Endometrial microvascular endothelial cells (primary cell): ENCODE measurements around the gene GPC5. TPM values are rescaled to one million over a fixed set of nuclear protein-coding genes. Genes with fewer than 3 reads are reported as not detected.
"Not testable (repeated sequence)": the region's sequence is repeated elsewhere in the genome, so short reads cannot be mapped to it uniquely, and the experiment has no call there.

Experiments
- in situ Hi-C: cut with HindIII; loops from 2 replicates; pipeline ENCODE4 v1.10.0; 2017; ENCODE audit warnings: low sequenced_read_pairs, low pct_unique_long_range_greater_than_20kb; ENCODE audit errors: inconsistent ontology term
- total RNA-seq: library from RNA; depleted of rRNA; stranded (reverse); fragments of >200 nt; gene quantifications from one replicate; pipeline ENCODE4 v1.2.3, GENCODE V29; 2015; ENCODE audit errors: inconsistent ontology term

GPC5 gene
- total RNA-seq, 1 donor from 2014 or later = 0.46 TPM

- in situ Hi-C loops = no loop called here
These were observed 28.5 kb downstream of the GPC5 start for GRCh38 chr13:91426913-91427312.

- in situ Hi-C loops = not testable (repeated sequence)
These were observed 40.3 kb downstream of the GPC5 start for GRCh38 chr13:91438674-91439073.

GRCh38 chr13:91450913-91451312 lies 52.5 kb downstream of the GPC5 start:
- in situ Hi-C loops = no loop called here

GRCh38 chr13:91454666-91455065 lies 56.2 kb downstream of the GPC5 start:
- in situ Hi-C loops = no loop called here

GRCh38 chr13:91456837-91457236 lies 58.4 kb downstream of the GPC5 start:
- in situ Hi-C loops = no loop called here

GRCh38 chr13:91459485-91459884 lies 61.1 kb downstream of the GPC5 start:
- in situ Hi-C loops = no loop called here

- in situ Hi-C loops = no loop called here
These were observed 65.9 kb downstream of the GPC5 start for GRCh38 chr13:91464336-91464735.

GRCh38 chr13:91467236-91467635 lies 68.8 kb downstream of the GPC5 start:
- in situ Hi-C loops = no loop called here

- in situ Hi-C loops = no loop called here
These were observed 69.9 kb downstream of the GPC5 start for GRCh38 chr13:91468301-91468700.

- in situ Hi-C loops = no loop called here
These were observed 71.7 kb downstream of the GPC5 start for GRCh38 chr13:91470084-91470621.

- in situ Hi-C loops = no loop called here
These were observed 72.3 kb downstream of the GPC5 start for GRCh38 chr13:91470681-91471080.

GRCh38 chr13:91482427-91482826 lies 84.0 kb downstream of the GPC5 start:
- in situ Hi-C loops = no loop called here

GRCh38 chr13:91491980-91492379 lies 93.6 kb downstream of the GPC5 start:
- in situ Hi-C loops = no loop called here

GRCh38 chr13:91493442-91493841 lies 95.0 kb downstream of the GPC5 start:
- in situ Hi-C loops = no loop called here

GRCh38 chr13:91498298-91498697 lies 99.9 kb downstream of the GPC5 start:
- in situ Hi-C loops = no loop called here

GRCh38 chr13:91504216-91504615 lies 105.8 kb downstream of the GPC5 start:
- in situ Hi-C loops = no loop called here

GRCh38 chr13:91506759-91507158 lies 108.3 kb downstream of the GPC5 start:
- in situ Hi-C loops = no loop called here

GRCh38 chr13:91510058-91510457 lies 111.6 kb downstream of the GPC5 start:
- in situ Hi-C loops = no loop called here

- in situ Hi-C loops = no loop called here
These were observed 115.4 kb downstream of the GPC5 start for GRCh38 chr13:91513790-91514189.

- in situ Hi-C loops = no loop called here
These were observed 118.4 kb downstream of the GPC5 start for GRCh38 chr13:91516799-91517198.

- in situ Hi-C loops = no loop called here
These were observed 122.5 kb downstream of the GPC5 start for GRCh38 chr13:91520952-91521351.
